Heart left ventricle (tissue), 13 donors: ENCODE measurements around the gene EXOC4.

ENCODE experiments used
- CTCF ChIP-seq, 12 donors: fragments of 200-600 bp; sonication (generic) in 4 of 12; IDR thresholded peaks; one replicate each; pipeline versions ENCODE4 v1.5.0 to v1.8.0; 2018 to 2022; ENCODE audit warnings: antibody characterized with exemption in 12 of 12, mild to moderate bottlenecking in 5 of 12
- POLR2A ChIP-seq, 2 donors: fragments of 450-650 bp; IDR thresholded peaks; one replicate each; pipeline ENCODE4 v1.6.1; 2017; ENCODE audit warnings: antibody characterized with exemption in 2 of 2, mild to moderate bottlenecking in 2 of 2, moderate library complexity in 2 of 2
- donor health status: ischemic (EF 13 %, LVEDD 7.1; RV severe dilation, severe dysfunction).
- donor health status: DM: no; HTN: yes; CAD: no.
- donor health status: DM: no; HTN: no; CAD: no.
- donor health status: ischemic (EF 25% LVEDD 6.9; RV normal size, moderate dysfunction).
- donor health status: ischemic (EF 25% LVEDD 5.7; RV mildly dilated, moderate dysfunction).
- donor health status: ischemic (EF 35%, LVEDD 5.7; RV mildly dilated, moderate dysfunction).
- donor health status: nonischemic (EF 11% LVEDD 7.7; RV severe dilation, severe dysfunction).
- donor health status: DM: yes; HTN: yes; CAD: no.
- donor health status: PGD.
- donor health status: ischemic (EF 29% LVEDD 5.4; RV normal size, mild dysfunction).
- donor health status: nonischemic (EF 23%, LVEDD 6.1; RV moderate dilation, normal function).

DNA sequence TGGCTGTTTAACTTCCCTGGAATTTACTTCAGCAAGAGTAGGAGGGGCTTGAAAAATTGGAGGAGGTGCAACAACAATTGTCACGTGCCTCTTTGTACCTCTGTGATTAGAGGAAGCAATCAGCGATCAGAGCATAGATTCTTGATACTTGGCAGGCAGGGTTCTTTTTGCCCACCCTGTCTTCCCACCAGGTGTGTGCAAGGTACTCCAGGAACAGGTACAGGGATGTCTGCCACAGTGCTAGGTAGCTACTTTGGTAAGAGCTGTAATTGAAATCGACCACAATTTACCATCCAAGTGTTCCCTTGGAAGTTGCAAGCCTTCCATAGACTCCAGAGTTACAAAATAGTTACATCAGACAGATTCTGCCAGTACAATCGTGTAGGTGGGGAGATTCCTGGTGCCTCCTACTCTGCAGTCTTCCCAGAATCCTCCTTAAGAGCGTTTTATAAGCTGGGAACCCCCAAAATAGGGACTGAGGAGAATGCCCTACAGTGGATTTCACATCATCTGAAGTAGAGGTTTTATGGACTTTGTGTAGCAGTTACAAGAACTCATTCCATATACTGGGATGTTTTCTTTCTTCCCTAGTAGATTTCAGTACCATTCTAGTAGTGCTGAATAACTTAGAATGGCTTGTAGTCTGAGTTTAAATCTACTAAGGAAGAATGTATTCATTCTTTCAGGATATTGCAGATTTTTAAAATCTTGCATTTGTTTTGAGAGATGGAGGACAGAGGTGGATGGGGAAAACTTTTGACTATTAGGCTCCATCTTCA is 101.9 kb downstream of the EXOC4 start:
- no peak for TF ChIP-seq CTCF (IDR thresholded peaks at IDR 0.05)
- no peak for TF ChIP-seq POLR2A (IDR thresholded peaks at IDR 0.05)
